Renal pelvis (tissue), 4 donors: Measurements from ENCODE around the gene KIRREL3. TPM values are rescaled to one million over a fixed set of nuclear protein-coding genes. Genes with fewer than 3 reads are reported as not detected.
A peak's percentile ranks its signal among the peaks of the same experiment; 100 is the strongest.

Source experiments
- DNase-seq: peaks from one replicate; pipeline ENCODE4 v3.0.0-alpha.2; 2013
- polyA plus RNA-seq, 3 donors: library from polyadenylated mRNA; unstranded; fragments of 120-200 nt; gene quantifications; one replicate each; pipeline ENCODE4 v1.2.1, GENCODE V29; 2013; ENCODE audit not compliant: insufficient read length in 3 of 3

KIRREL3 gene
- polyA plus RNA-seq, 3 donors, result 1.6 to 1.8 (median 1.7) TPM

- DNase-seq, result no peak
Measured at GRCh38 chr11:126467046-126467370, 533.6 kb downstream of the KIRREL3 start.

GRCh38 chr11:126466236-126467045 lies 534.1 kb downstream of the KIRREL3 start:
- DNase-seq, result no peak

- DNase-seq, result no peak
Measured at GRCh38 chr11:126465573-126466188, 534.9 kb downstream of the KIRREL3 start.

GRCh38 chr11:126464796-126465195 lies 535.8 kb downstream of the KIRREL3 start:
- no peak for DNase-seq

- no peak for DNase-seq
Measured at GRCh38 chr11:126462422-126462821, 538.1 kb downstream of the KIRREL3 start.

GRCh38 chr11:126461996-126462395 lies 538.6 kb downstream of the KIRREL3 start:
- DNase-seq, result no peak

- DNase-seq, result no peak
Measured at GRCh38 chr11:126461096-126461440, 539.5 kb downstream of the KIRREL3 start.

- no peak for DNase-seq
Measured at GRCh38 chr11:126460417-126461095, 540.0 kb downstream of the KIRREL3 start.

GRCh38 chr11:126459691-126460281 lies 540.8 kb downstream of the KIRREL3 start:
- peak; percentile 51 for DNase-seq

GRCh38 chr11:126457817-126458216 lies 542.8 kb downstream of the KIRREL3 start:
- DNase-seq, result no peak

- DNase-seq, result no peak
Measured at GRCh38 chr11:126456783-126457542, 543.6 kb downstream of the KIRREL3 start.

GRCh38 chr11:126456089-126456488 lies 544.5 kb downstream of the KIRREL3 start:
- no peak for DNase-seq

GRCh38 chr11:126452241-126453101 lies 548.1 kb downstream of the KIRREL3 start:
- DNase-seq, result no peak

- no peak for DNase-seq
Measured at GRCh38 chr11:126451211-126451802, 549.3 kb downstream of the KIRREL3 start.

- no peak for DNase-seq
Measured at GRCh38 chr11:126450806-126451205, 549.8 kb downstream of the KIRREL3 start.

- no peak for DNase-seq
Measured at GRCh38 chr11:126450198-126450597, 550.4 kb downstream of the KIRREL3 start.

GRCh38 chr11:126446581-126446980 lies 554.0 kb downstream of the KIRREL3 start:
- DNase-seq, result no peak

GRCh38 chr11:126444072-126444471 lies 556.5 kb downstream of the KIRREL3 start:
- DNase-seq, result no peak

GRCh38 chr11:126443120-126443519 lies 557.5 kb downstream of the KIRREL3 start:
- DNase-seq, result no peak

GRCh38 chr11:126440792-126441514 lies 559.6 kb downstream of the KIRREL3 start:
- peak; percentile 88 for DNase-seq
